ENCODE measurements around the gene PARD3.

Gene PARD3

GRCh38 chr10:34618611-34619010, 196.5 kb downstream of the PARD3 start:
- no peaks in the 10 kb centered on the region for H3K79me2 ChIP-seq (ENCODE audit: control insufficient read depth, insufficient read depth, low read length, poor library complexity)
- H2AK5ac ChIP-seq (ENCODE audit: low read length), result no peak overlapping the region
- WGBS (ENCODE audit: extremely low coverage, insufficient coverage, insufficient read length), result no CpG with 5 or more reads among the region's 2 CpGs
- no peak overlapping the region for H3K18ac ChIP-seq (ENCODE audit: low read length)
- no peak overlapping the region for H3K23ac ChIP-seq (ENCODE audit: low read length)
- no peaks in the 10 kb centered on the region for H3K79me1 ChIP-seq (ENCODE audit: low read length)
- H3K9me3 ChIP-seq (ENCODE audit: insufficient read depth, low read depth, low read length), result no peaks in the 10 kb centered on the region
- H2BK12ac ChIP-seq (ENCODE audit: low read length), result no peak overlapping the region
- DNase-seq, result no peak
- no peak overlapping the region for H3K27ac ChIP-seq (ENCODE audit: low read depth, low read length)
- H4K91ac ChIP-seq (ENCODE audit: low read depth, low read length), result no peak overlapping the region
- no peak overlapping the region for H3K9ac ChIP-seq (ENCODE audit: low read length)
- H3K4me3 ChIP-seq (ENCODE audit: low read depth, low read length), result no peak overlapping the region
- no peak overlapping the region for H4K12ac ChIP-seq (ENCODE audit: low read depth, low read length)
- H2AFZ ChIP-seq (ENCODE audit: insufficient read depth, low read length, poor library complexity), result no peak overlapping the region
- no peaks in the 10 kb centered on the region for H3K27me3 ChIP-seq (ENCODE audit: insufficient read depth, low read length)
- no peaks in the 10 kb centered on the region for H3K36me3 ChIP-seq (ENCODE audit: control insufficient read depth in 1 of 2, insufficient read depth in 2 of 2, low read length in 2 of 2)
- no peak overlapping the region for H2BK5ac ChIP-seq (ENCODE audit: low read depth, low read length, poor library complexity)
- H3K4ac ChIP-seq (ENCODE audit: low read depth, low read length), result no peak overlapping the region
- no peak overlapping the region for H3K4me2 ChIP-seq (ENCODE audit: low read length)
- H4K8ac ChIP-seq (ENCODE audit: low read depth, low read length), result no peak overlapping the region
- no peaks in the 10 kb centered on the region for H3K4me1 ChIP-seq (ENCODE audit: control insufficient read depth in 1 of 2, insufficient read depth in 2 of 2, low read length in 2 of 2)
- no peak overlapping the region for H3K14ac ChIP-seq (ENCODE audit: low read length)
- H2BK120ac ChIP-seq (ENCODE audit: insufficient read depth, low read length, poor library complexity), result no peak overlapping the region

DNA sequence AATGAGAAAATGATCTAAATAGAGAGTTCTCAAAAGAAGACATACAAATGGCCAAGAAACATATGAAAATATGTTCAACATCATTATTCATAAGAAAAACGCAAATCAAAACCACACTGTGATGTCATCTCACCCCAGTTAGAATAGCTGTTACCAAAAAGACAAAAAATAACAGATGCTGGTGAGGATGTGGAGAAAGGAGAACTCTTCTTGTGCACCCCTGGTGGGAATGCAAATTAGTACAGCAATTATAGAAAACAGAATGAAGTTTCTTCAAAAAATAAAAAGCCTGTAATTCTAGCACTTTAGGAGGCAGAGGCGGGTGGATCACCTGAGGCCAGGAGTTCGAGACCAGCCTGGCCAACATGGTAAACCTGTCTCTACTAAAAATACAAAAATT, 199.3 kb downstream of the PARD3 start:
- no peak overlapping the region for H4K91ac ChIP-seq (ENCODE audit: low read depth, low read length)
- no peak overlapping the region for H3K23ac ChIP-seq (ENCODE audit: low read length)
- no peak overlapping the region for H4K12ac ChIP-seq (ENCODE audit: low read depth, low read length)
- H3K79me1 ChIP-seq (ENCODE audit: low read length), result no peaks in the 10 kb centered on the region
- H3K14ac ChIP-seq (ENCODE audit: low read length), result no peak overlapping the region
- no CpG with 5 or more reads among the region's 3 CpGs for WGBS (ENCODE audit: extremely low coverage, insufficient coverage, insufficient read length)
- no peak overlapping the region for H2AFZ ChIP-seq (ENCODE audit: insufficient read depth, low read length, poor library complexity)
- H3K27me3 ChIP-seq (ENCODE audit: insufficient read depth, low read length), result no peaks in the 10 kb centered on the region
- H3K4me2 ChIP-seq (ENCODE audit: low read length), result no peak overlapping the region
- no peak overlapping the region for H2AK5ac ChIP-seq (ENCODE audit: low read length)
- no peak overlapping the region for H3K4me3 ChIP-seq (ENCODE audit: low read depth, low read length)
- H3K9me3 ChIP-seq (ENCODE audit: insufficient read depth, low read depth, low read length), result no peaks in the 10 kb centered on the region
- H3K4me1 ChIP-seq (ENCODE audit: control insufficient read depth in 1 of 2, insufficient read depth in 2 of 2, low read length in 2 of 2), result no peaks in the 10 kb centered on the region
- H2BK120ac ChIP-seq (ENCODE audit: insufficient read depth, low read length, poor library complexity), result no peak overlapping the region
- H2BK5ac ChIP-seq (ENCODE audit: low read depth, low read length, poor library complexity), result no peak overlapping the region
- no peaks in the 10 kb centered on the region for H3K79me2 ChIP-seq (ENCODE audit: control insufficient read depth, insufficient read depth, low read length, poor library complexity)
- no peak for DNase-seq
- H4K8ac ChIP-seq (ENCODE audit: low read depth, low read length), result no peak overlapping the region
- H3K27ac ChIP-seq (ENCODE audit: low read depth, low read length), result no peak overlapping the region
- H2BK12ac ChIP-seq (ENCODE audit: low read length), result no peak overlapping the region
- no peaks in the 10 kb centered on the region for H3K36me3 ChIP-seq (ENCODE audit: control insufficient read depth in 1 of 2, insufficient read depth in 2 of 2, low read length in 2 of 2)
- no peak overlapping the region for H3K9ac ChIP-seq (ENCODE audit: low read length)
- no peak overlapping the region for H3K18ac ChIP-seq (ENCODE audit: low read length)
- H3K4ac ChIP-seq (ENCODE audit: low read depth, low read length), result no peak overlapping the region

DNA sequence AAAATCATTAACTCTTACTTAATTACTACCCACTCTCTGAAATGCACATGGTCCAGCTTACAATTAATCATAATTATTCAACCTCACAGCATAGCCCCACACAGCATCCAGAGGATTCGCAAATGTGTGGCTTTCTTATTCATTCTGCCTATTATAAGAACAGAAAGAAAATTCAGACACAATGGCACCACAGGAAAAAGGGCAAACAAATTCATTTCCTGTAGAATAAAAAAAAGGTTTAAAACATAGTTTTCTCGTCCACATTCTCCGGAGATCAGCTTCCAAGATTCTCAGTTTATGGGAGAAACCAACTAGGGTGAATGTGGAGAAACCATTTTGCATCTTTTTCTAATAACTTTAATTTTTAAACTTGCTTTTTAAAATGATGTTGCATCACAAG, 201.6 kb downstream of the PARD3 start:
- H2BK12ac ChIP-seq (ENCODE audit: low read length), result no peak overlapping the region
- no peak for DNase-seq
- no peak overlapping the region for H2AK5ac ChIP-seq (ENCODE audit: low read length)
- no peak overlapping the region for H3K4ac ChIP-seq (ENCODE audit: low read depth, low read length)
- no peaks in the 10 kb centered on the region for H3K27me3 ChIP-seq (ENCODE audit: insufficient read depth, low read length)
- no peak overlapping the region for H3K4me2 ChIP-seq (ENCODE audit: low read length)
- no peak overlapping the region for H3K18ac ChIP-seq (ENCODE audit: low read length)
- H3K27ac ChIP-seq (ENCODE audit: low read depth, low read length), result no peak overlapping the region
- no peak overlapping the region for H4K12ac ChIP-seq (ENCODE audit: low read depth, low read length)
- no peak overlapping the region for H3K14ac ChIP-seq (ENCODE audit: low read length)
- no peaks in the 10 kb centered on the region for H3K79me1 ChIP-seq (ENCODE audit: low read length)
- no peak overlapping the region for H3K4me3 ChIP-seq (ENCODE audit: low read depth, low read length)
- no peaks in the 10 kb centered on the region for H3K79me2 ChIP-seq (ENCODE audit: control insufficient read depth, insufficient read depth, low read length, poor library complexity)
- no peaks in the 10 kb centered on the region for H3K4me1 ChIP-seq (ENCODE audit: control insufficient read depth in 1 of 2, insufficient read depth in 2 of 2, low read length in 2 of 2)
- no peak overlapping the region for H3K23ac ChIP-seq (ENCODE audit: low read length)
- no peaks in the 10 kb centered on the region for H3K9me3 ChIP-seq (ENCODE audit: insufficient read depth, low read depth, low read length)
- no peak overlapping the region for H2BK120ac ChIP-seq (ENCODE audit: insufficient read depth, low read length, poor library complexity)
- no peaks in the 10 kb centered on the region for H3K36me3 ChIP-seq (ENCODE audit: control insufficient read depth in 1 of 2, insufficient read depth in 2 of 2, low read length in 2 of 2)
- H2BK5ac ChIP-seq (ENCODE audit: low read depth, low read length, poor library complexity), result no peak overlapping the region
- H2AFZ ChIP-seq (ENCODE audit: insufficient read depth, low read length, poor library complexity), result no peak overlapping the region
- no peak overlapping the region for H4K8ac ChIP-seq (ENCODE audit: low read depth, low read length)
- no peak overlapping the region for H4K91ac ChIP-seq (ENCODE audit: low read depth, low read length)
- no peak overlapping the region for H3K9ac ChIP-seq (ENCODE audit: low read length)
- WGBS (ENCODE audit: extremely low coverage, insufficient coverage, insufficient read length), result no CpG with 5 or more reads among the region's 3 CpGs

GRCh38 chr10:34612938-34613337, 202.2 kb downstream of the PARD3 start:
- Histone ChIP-seq H3K79me1 (ENCODE audit: low read length) (no peaks in the 10 kb centered on the region), H2AK5ac (ENCODE audit: low read length) (no peak overlapping the region), H4K91ac (ENCODE audit: low read depth, low read length) (no peak overlapping the region), H2AFZ (ENCODE audit: insufficient read depth, low read length, poor library complexity) (no peak overlapping the region), H4K12ac (ENCODE audit: low read depth, low read length) (no peak overlapping the region), H3K9me3 (ENCODE audit: insufficient read depth, low read depth, low read length) (no peaks in the 10 kb centered on the region), H3K18ac (ENCODE audit: low read length) (no peak overlapping the region), H3K4me3 (ENCODE audit: low read depth, low read length) (no peak overlapping the region), H3K36me3 (ENCODE audit: control insufficient read depth in 1 of 2, insufficient read depth in 2 of 2, low read length in 2 of 2) (no peaks in the 10 kb centered on the region), H4K8ac (ENCODE audit: low read depth, low read length) (no peak overlapping the region), H3K23ac (ENCODE audit: low read length) (no peak overlapping the region), H3K4me2 (ENCODE audit: low read length) (no peak overlapping the region), H3K79me2 (ENCODE audit: control insufficient read depth, insufficient read depth, low read length, poor library complexity) (no peaks in the 10 kb centered on the region), H3K27me3 (ENCODE audit: insufficient read depth, low read length) (no peaks in the 10 kb centered on the region), H3K4me1 (ENCODE audit: control insufficient read depth in 1 of 2, insufficient read depth in 2 of 2, low read length in 2 of 2) (no peaks in the 10 kb centered on the region), H2BK120ac (ENCODE audit: insufficient read depth, low read length, poor library complexity) (no peak overlapping the region), H3K9ac (ENCODE audit: low read length) (no peak overlapping the region), H3K14ac (ENCODE audit: low read length) (no peak overlapping the region), H3K27ac (ENCODE audit: low read depth, low read length) (no peak overlapping the region), H2BK12ac (ENCODE audit: low read length) (no peak overlapping the region), H3K4ac (ENCODE audit: low read depth, low read length) (no peak overlapping the region), H2BK5ac (ENCODE audit: low read depth, low read length, poor library complexity) (no peak overlapping the region)
- no CpG with 5 or more reads among the region's 1 CpG for WGBS (ENCODE audit: extremely low coverage, insufficient coverage, insufficient read length)
- no peak for DNase-seq

Data from trophoblast cell (in vitro differentiated cells and primary cell).